GM12878 (cell line): ENCODE results near the gene PTPRN2. TPM values are rescaled to one million over a fixed set of nuclear protein-coding genes. Genes with fewer than 3 reads are reported as not detected.

ENCODE experiments used
- ATAC-seq: fragments of 200-7000 bp; cut with Tn5 transposase; 3 replicates; pipeline ENCODE4 v1.9.1; 2020; ENCODE audit warnings: mild to moderate bottlenecking, moderate library complexity
- BruUV-seq: library from RNA; stranded (reverse); fragments of 400-500 nt; replicated peaks from 2 replicates; lab custom pipeline; 2021; lab: Mats Ljungman, UMichigan
- CTCF ChIA-PET: fragments of 300-600 bp; sonication (Branson Sonifier 250); formaldehyde crosslinking; extraction: SDS; loops from one replicate; lab custom pipeline; 2021; ENCODE audit warnings: inconsistent platforms; lab: Yijun Ruan, JAX
- POLR2A ChIA-PET: fragments of 350-600 bp; formaldehyde crosslinking; extraction: SDS; loops from one replicate; lab custom pipeline; 2021; ENCODE audit warnings: inconsistent platforms; lab: Charles Lee
- RAD21 ChIA-PET: fragments of 300-600 bp; sonication (Branson Sonifier 250); formaldehyde crosslinking; loops from one replicate; lab custom pipeline; 2023; ENCODE audit warnings: antibody characterized with exemption; ENCODE audit not compliant: unreplicated experiment; lab: Charles Lee
- SMC1A ChIA-PET: fragments of 300-600 bp; sonication (Branson Sonifier 250); formaldehyde crosslinking; loops from one replicate; lab custom pipeline; 2023; ENCODE audit not compliant: unreplicated experiment, uncharacterized antibody; lab: Charles Lee
- DNase-seq: peaks from one replicate; pipeline ENCODE4 v3.0.0-alpha.2; 2011; ENCODE audit warnings: low read depth, low spot score
- FAIRE-seq: peaks from 3 replicates; lab custom pipeline; 2011; peaks lifted over from hg19 to GRCh38; lab: Jason Lieb, UNC
- H2AFZ ChIP-seq: 2 replicates; pipeline ENCODE4 v1.6.0; 2011; ENCODE audit warnings: low read depth, low read length, control low read depth; ENCODE audit not compliant: control insufficient read depth
- H3K27ac ChIP-seq: 2 replicates; pipeline ENCODE4 v1.5.1; 2011; ENCODE audit warnings: control low read depth; ENCODE audit not compliant: control insufficient read depth, insufficient read depth
- H3K27me3 ChIP-seq, 2 experiments: replicated peaks in 1 of 2; 2 replicates each; pipeline versions ENCODE4 v1.6.0 to v1.6.1; 2011; ENCODE audit warnings: low read length in 1 of 2; ENCODE audit not compliant: control insufficient read depth in 2 of 2, insufficient read depth in 2 of 2
- H3K36me3 ChIP-seq, 2 experiments: 2 replicates each; pipeline ENCODE4 v1.5.1; 2011; ENCODE audit warnings: low read length in 1 of 2; ENCODE audit not compliant: control insufficient read depth in 2 of 2, insufficient read depth in 2 of 2
- H3K4me1 ChIP-seq: 2 replicates; pipeline ENCODE4 v1.6.1; 2011; ENCODE audit warnings: mild to moderate bottlenecking, low read length, moderate library complexity, mixed read lengths; ENCODE audit not compliant: control insufficient read depth, insufficient read depth
- H3K4me2 ChIP-seq: 2 replicates; pipeline ENCODE4 v1.6.0; 2011; ENCODE audit warnings: control low read depth; ENCODE audit not compliant: control insufficient read depth, insufficient read depth
- H3K4me3 ChIP-seq: fragments of 200-600 bp; sonication (generic); 2 replicates; pipeline ENCODE4 v1.5.1; 2016
- H3K79me2 ChIP-seq: 2 replicates; pipeline ENCODE4 v1.6.0; 2011; ENCODE audit warnings: low read length; ENCODE audit not compliant: control insufficient read depth, insufficient read depth
- H3K9ac ChIP-seq: 2 replicates; pipeline ENCODE4 v1.8.0; 2011; ENCODE audit warnings: low read length, control low read depth, mixed read lengths; ENCODE audit not compliant: control insufficient read depth, insufficient read depth
- H3K9me3 ChIP-seq: replicated peaks from 3 replicates; pipeline ENCODE4 v1.5.1; 2011; ENCODE audit warnings: mild to moderate bottlenecking, low read length; ENCODE audit not compliant: control insufficient read depth, insufficient read depth
- H4K20me1 ChIP-seq: 2 replicates; pipeline ENCODE4 v1.6.0; 2011; ENCODE audit not compliant: control insufficient read depth, insufficient read depth
- CBFB ChIP-seq: IDR thresholded peaks from 2 replicates; pipeline ENCODE4 v1.6.1; 2016; ENCODE audit warnings: antibody characterized with exemption, low read depth
- FOS ChIP-seq: IDR thresholded peaks from 3 replicates; pipeline ENCODE4 v1.6.1; 2011; ENCODE audit warnings: borderline replicate concordance; ENCODE audit not compliant: insufficient read length; ENCODE audit errors: extremely low read depth
- HDGF ChIP-seq: fragments of 450-650 bp; IDR thresholded peaks from 2 replicates; pipeline ENCODE4 v1.6.1; 2016; ENCODE audit warnings: antibody characterized with exemption
- MEF2A ChIP-seq: IDR thresholded peaks from 2 replicates; pipeline ENCODE4 v1.6.1; 2011; ENCODE audit warnings: low read depth, mild to moderate bottlenecking, low read length, moderate library complexity; ENCODE audit not compliant: insufficient read depth
- NR2C1 ChIP-seq: fragments of 450-650 bp; IDR thresholded peaks from 2 replicates; pipeline ENCODE4 v1.6.1; 2017; ENCODE audit warnings: antibody characterized with exemption, mild to moderate bottlenecking, moderate library complexity
- POLR2AphosphoS2 ChIP-seq: IDR thresholded peaks from 2 replicates; pipeline ENCODE4 v1.6.1; 2011; ENCODE audit warnings: low read depth, mild to moderate bottlenecking, low read length, improper control_type of control experiment, moderate library complexity
- RB1 ChIP-seq: fragments of 450-650 bp; formaldehyde crosslinking; IDR thresholded peaks from 2 replicates; pipeline ENCODE4 v1.6.1; 2017; ENCODE audit warnings: mild to moderate bottlenecking, borderline replicate concordance
- SIX5 ChIP-seq: IDR thresholded peaks from 2 replicates; pipeline ENCODE4 v1.6.1; 2011; ENCODE audit warnings: mild to moderate bottlenecking, low read depth, low read length, moderate library complexity; ENCODE audit not compliant: severe bottlenecking
- SPI1 ChIP-seq: IDR thresholded peaks from 2 replicates; pipeline ENCODE4 v1.6.1; 2011; ENCODE audit warnings: low read depth, mild to moderate bottlenecking, low read length, moderate library complexity, borderline replicate concordance; ENCODE audit not compliant: insufficient read depth
- TBL1XR1 ChIP-seq: IDR thresholded peaks from 2 replicates; pipeline ENCODE4 v1.6.1; 2012; ENCODE audit warnings: low read depth, low read length, improper control_type of control experiment
- ZNF622 ChIP-seq: fragments of 450-650 bp; IDR thresholded peaks from 2 replicates; pipeline ENCODE4 v1.6.1; 2017; ENCODE audit warnings: mild to moderate bottlenecking, inconsistent platforms
- WGBS: methylation state at CpG from one replicate; pipeline ENCODE4 v1.1.6; 2016; ENCODE audit warnings: low lambda C conversion rate; ENCODE audit not compliant: insufficient replicate concordance, insufficient coverage; ENCODE audit errors: missing lambda C conversion rate; 5-methylcytosine and 5-hydroxymethylcytosine counted together
- in situ Hi-C: fragments of 300-500 bp; cut with MboI; formaldehyde crosslinking; loops from 9 replicates; pipeline ENCODE4 v1.14.3; 2018; ENCODE audit warnings: mixed read lengths
- intact Hi-C: fragments of 100-400 bp; cut with micrococcal nuclease; formaldehyde crosslinking; loops from one replicate; pipeline ENCODE4 v1.14.2; 2022; ENCODE audit not compliant: unreplicated experiment
- polyA plus RNA-seq, 11 experiments: library from polyadenylated mRNA; depleted of rRNA in 4 of 11; unstranded in 6 of 11; stranded (reverse) in 5 of 11; fragments of >200 nt; fragmentation: Nextera tagmentation in 4 of 11; fragmentation: Illumina TruSeq in 1 of 11; extraction: Ambion mirVana in 4 of 11; extraction: Trizol in 1 of 11; gene quantifications; 1 replicate in 1 of 11; 2 replicates in 10 of 11; pipeline versions ENCODE4 v1.2.1 to v1.2.3, GENCODE V29; 2011 to 2016; ENCODE audit warnings: inconsistent platforms in 2 of 11, missing spikeins in 2 of 11, low read depth in 1 of 11
- total RNA-seq, 4 experiments: library from RNA; depleted of rRNA in 3 of 4; stranded (reverse); fragments of >200 nt in 3 of 4; fragmentation: Illumina TruSeq in 1 of 4; extraction: Trizol in 1 of 4; gene quantifications; 2 replicates each; pipeline versions ENCODE4 v1.2.1 to v1.2.3, GENCODE V29; 2013 to 2021
- TF ChIP-seq, protein P1 (sequence below): IDR thresholded peaks from 2 replicates; pipeline ENCODE4 v1.6.1; 2012; ENCODE audit warnings: low read depth, low read length, improper control_type of control experiment
- TF ChIP-seq, protein P2 (sequence below): IDR thresholded peaks from 2 replicates; pipeline ENCODE4 v1.6.1; 2011; ENCODE audit warnings: low read depth, mild to moderate bottlenecking, low read length, moderate library complexity, borderline replicate concordance; ENCODE audit errors: extremely low read depth
- TF ChIP-seq, protein P3 (sequence below): IDR thresholded peaks from 2 replicates; pipeline ENCODE4 v1.6.1; 2012; ENCODE audit warnings: improper control_type of control experiment, low read depth, low read length; ENCODE audit not compliant: insufficient replicate concordance
- TF ChIP-seq, protein P4 (sequence below): fragments of 450-650 bp; IDR thresholded peaks from 2 replicates; pipeline ENCODE4 v1.6.1; 2016; ENCODE audit warnings: mild to moderate bottlenecking

Gene PTPRN2
- total and polyA plus RNA-seq, 10 of the 15 experiments (the other 5 are each of a cell fraction or from before 2014, with no cell fraction given) = 5.4 TPM; not detected in 9

DNA sequence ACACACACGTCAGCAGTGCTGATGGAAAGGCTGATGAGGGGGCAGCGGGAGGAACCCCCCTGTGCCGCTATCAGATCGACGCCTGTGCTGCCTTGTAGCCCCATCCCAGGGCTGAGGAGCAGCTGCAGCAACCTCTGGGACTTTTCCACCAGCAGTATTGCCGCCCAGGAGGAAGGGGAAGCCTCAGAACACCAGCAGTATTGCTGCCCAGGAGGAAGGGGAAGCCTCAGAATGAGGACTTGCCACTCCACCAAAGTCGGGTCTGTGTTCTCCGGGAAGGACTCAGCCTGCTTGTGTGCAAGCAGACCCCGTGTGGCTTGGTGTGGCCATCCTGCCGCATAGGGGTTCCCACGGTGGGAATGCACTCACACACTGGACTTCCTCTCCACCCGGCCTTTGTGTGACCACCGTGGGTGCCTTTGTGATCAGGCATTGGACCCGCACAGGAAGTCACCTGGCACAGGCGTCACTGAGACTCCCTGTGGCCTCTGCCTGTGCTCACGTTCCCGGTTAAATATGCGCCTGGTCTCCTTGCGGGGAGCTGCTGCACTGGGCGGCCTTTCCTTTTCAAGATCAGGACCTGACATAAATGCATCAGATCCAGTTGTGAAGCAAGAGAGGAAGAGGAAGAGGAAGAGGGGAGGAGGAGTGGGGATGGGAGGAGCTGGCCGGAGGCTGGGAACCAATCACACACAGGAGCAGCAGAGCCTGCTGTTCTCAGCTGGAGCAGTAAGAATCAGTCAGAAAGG is 1002.3 kb downstream of the PTPRN2 start:
- no peak for FAIRE-seq
- DNase-seq = no peak
- H3K9ac ChIP-seq = no peak overlapping the region
- BruUV-seq = no TSS peak
- ChIA-PET CTCF (no interaction called here), SMC1A (no interaction called here), POLR2A (no interaction called here), RAD21 (no interaction called here)
- H4K20me1 ChIP-seq = no peaks in the 10 kb centered on the region
- H3K27me3 ChIP-seq = no peaks in the 10 kb centered on the region
- H3K36me3 ChIP-seq = no peaks in the 10 kb centered on the region
- H3K4me2 ChIP-seq = no peak overlapping the region
- no peak overlapping the region for H2AFZ ChIP-seq
- no peaks in the 10 kb centered on the region for H3K4me1 ChIP-seq
- in situ Hi-C loops (no loop called here), intact Hi-C loops (no loop called here)
- no peak overlapping the region for H3K4me3 ChIP-seq
- ATAC-seq = no peak
- WGBS = 46% methylated on average over 21 of the region's 21 CpGs
- H3K79me2 ChIP-seq = no peaks in the 10 kb centered on the region
- H3K27ac ChIP-seq = no peak overlapping the region
- no peaks in the 10 kb centered on the region; the same call in 2 of the 3 replicates for H3K9me3 ChIP-seq
- TF ChIP-seq, protein P1, sequence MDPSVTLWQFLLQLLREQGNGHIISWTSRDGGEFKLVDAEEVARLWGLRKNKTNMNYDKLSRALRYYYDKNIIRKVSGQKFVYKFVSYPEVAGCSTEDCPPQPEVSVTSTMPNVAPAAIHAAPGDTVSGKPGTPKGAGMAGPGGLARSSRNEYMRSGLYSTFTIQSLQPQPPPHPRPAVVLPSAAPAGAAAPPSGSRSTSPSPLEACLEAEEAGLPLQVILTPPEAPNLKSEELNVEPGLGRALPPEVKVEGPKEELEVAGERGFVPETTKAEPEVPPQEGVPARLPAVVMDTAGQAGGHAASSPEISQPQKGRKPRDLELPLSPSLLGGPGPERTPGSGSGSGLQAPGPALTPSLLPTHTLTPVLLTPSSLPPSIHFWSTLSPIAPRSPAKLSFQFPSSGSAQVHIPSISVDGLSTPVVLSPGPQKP = no peak
- TF ChIP-seq NR2C1 (no peak), TBL1XR1 (no peak), FOS (no peak), SPI1 (no peak), SIX5 (no peak), POLR2AphosphoS2 (no peak), ZNF622 (no peak), HDGF (no peak), CBFB (no peak), MEF2A (no peak), RB1 (no peak)
- TF ChIP-seq, protein P2, sequence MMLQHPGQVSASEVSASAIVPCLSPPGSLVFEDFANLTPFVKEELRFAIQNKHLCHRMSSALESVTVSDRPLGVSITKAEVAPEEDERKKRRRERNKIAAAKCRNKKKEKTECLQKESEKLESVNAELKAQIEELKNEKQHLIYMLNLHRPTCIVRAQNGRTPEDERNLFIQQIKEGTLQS = no peak
- TF ChIP-seq, protein P3, sequence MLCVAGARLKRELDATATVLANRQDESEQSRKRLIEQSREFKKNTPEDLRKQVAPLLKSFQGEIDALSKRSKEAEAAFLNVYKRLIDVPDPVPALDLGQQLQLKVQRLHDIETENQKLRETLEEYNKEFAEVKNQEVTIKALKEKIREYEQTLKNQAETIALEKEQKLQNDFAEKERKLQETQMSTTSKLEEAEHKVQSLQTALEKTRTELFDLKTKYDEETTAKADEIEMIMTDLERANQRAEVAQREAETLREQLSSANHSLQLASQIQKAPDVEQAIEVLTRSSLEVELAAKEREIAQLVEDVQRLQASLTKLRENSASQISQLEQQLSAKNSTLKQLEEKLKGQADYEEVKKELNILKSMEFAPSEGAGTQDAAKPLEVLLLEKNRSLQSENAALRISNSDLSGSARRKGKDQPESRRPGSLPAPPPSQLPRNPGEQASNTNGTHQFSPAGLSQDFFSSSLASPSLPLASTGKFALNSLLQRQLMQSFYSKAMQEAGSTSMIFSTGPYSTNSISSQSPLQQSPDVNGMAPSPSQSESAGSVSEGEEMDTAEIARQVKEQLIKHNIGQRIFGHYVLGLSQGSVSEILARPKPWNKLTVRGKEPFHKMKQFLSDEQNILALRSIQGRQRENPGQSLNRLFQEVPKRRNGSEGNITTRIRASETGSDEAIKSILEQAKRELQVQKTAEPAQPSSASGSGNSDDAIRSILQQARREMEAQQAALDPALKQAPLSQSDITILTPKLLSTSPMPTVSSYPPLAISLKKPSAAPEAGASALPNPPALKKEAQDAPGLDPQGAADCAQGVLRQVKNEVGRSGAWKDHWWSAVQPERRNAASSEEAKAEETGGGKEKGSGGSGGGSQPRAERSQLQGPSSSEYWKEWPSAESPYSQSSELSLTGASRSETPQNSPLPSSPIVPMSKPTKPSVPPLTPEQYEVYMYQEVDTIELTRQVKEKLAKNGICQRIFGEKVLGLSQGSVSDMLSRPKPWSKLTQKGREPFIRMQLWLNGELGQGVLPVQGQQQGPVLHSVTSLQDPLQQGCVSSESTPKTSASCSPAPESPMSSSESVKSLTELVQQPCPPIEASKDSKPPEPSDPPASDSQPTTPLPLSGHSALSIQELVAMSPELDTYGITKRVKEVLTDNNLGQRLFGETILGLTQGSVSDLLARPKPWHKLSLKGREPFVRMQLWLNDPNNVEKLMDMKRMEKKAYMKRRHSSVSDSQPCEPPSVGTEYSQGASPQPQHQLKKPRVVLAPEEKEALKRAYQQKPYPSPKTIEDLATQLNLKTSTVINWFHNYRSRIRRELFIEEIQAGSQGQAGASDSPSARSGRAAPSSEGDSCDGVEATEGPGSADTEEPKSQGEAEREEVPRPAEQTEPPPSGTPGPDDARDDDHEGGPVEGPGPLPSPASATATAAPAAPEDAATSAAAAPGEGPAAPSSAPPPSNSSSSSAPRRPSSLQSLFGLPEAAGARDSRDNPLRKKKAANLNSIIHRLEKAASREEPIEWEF = no peak
- TF ChIP-seq, protein P4, sequence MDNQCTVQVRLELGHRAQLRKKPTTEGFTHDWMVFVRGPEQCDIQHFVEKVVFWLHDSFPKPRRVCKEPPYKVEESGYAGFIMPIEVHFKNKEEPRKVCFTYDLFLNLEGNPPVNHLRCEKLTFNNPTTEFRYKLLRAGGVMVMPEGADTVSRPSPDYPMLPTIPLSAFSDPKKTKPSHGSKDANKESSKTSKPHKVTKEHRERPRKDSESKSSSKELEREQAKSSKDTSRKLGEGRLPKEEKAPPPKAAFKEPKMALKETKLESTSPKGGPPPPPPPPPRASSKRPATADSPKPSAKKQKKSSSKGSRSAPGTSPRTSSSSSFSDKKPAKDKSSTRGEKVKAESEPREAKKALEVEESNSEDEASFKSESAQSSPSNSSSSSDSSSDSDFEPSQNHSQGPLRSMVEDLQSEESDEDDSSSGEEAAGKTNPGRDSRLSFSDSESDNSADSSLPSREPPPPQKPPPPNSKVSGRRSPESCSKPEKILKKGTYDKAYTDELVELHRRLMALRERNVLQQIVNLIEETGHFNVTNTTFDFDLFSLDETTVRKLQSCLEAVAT = no peak
